HG02938 (cell line): Measurements from ENCODE around the gene RCOR1.

ENCODE experiments used
- ATAC-seq: cut with Tn5 transposase; IDR thresholded peaks from one replicate; pipeline ENCODE4 v1.9.1; 2021; ENCODE audit warnings: mild to moderate bottlenecking, moderate library complexity; ENCODE audit not compliant: unreplicated experiment

RCOR1 gene

GRCh38 chr14:102770147-102771123 is 178.0 kb downstream of the RCOR1 start:
- no peak for ATAC-seq

- no peak for ATAC-seq
These were observed 178.7 kb downstream of the RCOR1 start for GRCh38 chr14:102771144-102771543.

GRCh38 chr14:102772781-102773570 is 180.5 kb downstream of the RCOR1 start:
- ATAC-seq: no peak

GRCh38 chr14:102774391-102775153 is 182.1 kb downstream of the RCOR1 start:
- peak; percentile 31 for ATAC-seq

- ATAC-seq: no peak
These were observed 183.7 kb downstream of the RCOR1 start for GRCh38 chr14:102775855-102776760.

GRCh38 chr14:102776761-102777710 is 184.6 kb downstream of the RCOR1 start, which contains the start of gene TRAF3:
TRAF3 (plus strand) TSS chr14:102777449; CDS start chr14:102870202, 92,753 bp downstream.
- peak; percentile 35 for ATAC-seq

GRCh38 chr14:102777711-102778337 is 185.4 kb downstream of the RCOR1 start:
- ATAC-seq: no peak

- no peak for ATAC-seq
These were observed 186.1 kb downstream of the RCOR1 start for GRCh38 chr14:102778338-102779083.

GRCh38 chr14:102779084-102779462 is 186.6 kb downstream of the RCOR1 start:
- ATAC-seq: no peak

GRCh38 chr14:102779574-102780315 is 187.3 kb downstream of the RCOR1 start:
- no peak for ATAC-seq
